Myocyte (in vitro differentiated cells): ENCODE measurements around the gene LRRC51. TPM values are rescaled to one million over a fixed set of nuclear protein-coding genes. Genes with fewer than 3 reads are reported as not detected.

ENCODE experiments used
- DNase-seq: peaks from one replicate; pipeline ENCODE4 v3.0.0-alpha.2; 2012; ENCODE audit warnings: low read depth
- polyA plus RNA-seq: library from polyadenylated mRNA; unstranded; fragments of >200 nt; gene quantifications from one replicate; pipeline ENCODE4 v1.2.1, GENCODE V29; 2012; ENCODE audit warnings: missing spikeins
- total RNA-seq: library from RNA; depleted of rRNA; stranded (reverse); fragments of >200 nt; gene quantifications from 2 replicates; pipeline ENCODE4 v1.2.3, GENCODE V29; 2014

The LRRC51 gene
- 2.7 and 4.0 TPM in 2 replicates for total RNA-seq
- polyA plus RNA-seq: 14.2 TPM

DNA sequence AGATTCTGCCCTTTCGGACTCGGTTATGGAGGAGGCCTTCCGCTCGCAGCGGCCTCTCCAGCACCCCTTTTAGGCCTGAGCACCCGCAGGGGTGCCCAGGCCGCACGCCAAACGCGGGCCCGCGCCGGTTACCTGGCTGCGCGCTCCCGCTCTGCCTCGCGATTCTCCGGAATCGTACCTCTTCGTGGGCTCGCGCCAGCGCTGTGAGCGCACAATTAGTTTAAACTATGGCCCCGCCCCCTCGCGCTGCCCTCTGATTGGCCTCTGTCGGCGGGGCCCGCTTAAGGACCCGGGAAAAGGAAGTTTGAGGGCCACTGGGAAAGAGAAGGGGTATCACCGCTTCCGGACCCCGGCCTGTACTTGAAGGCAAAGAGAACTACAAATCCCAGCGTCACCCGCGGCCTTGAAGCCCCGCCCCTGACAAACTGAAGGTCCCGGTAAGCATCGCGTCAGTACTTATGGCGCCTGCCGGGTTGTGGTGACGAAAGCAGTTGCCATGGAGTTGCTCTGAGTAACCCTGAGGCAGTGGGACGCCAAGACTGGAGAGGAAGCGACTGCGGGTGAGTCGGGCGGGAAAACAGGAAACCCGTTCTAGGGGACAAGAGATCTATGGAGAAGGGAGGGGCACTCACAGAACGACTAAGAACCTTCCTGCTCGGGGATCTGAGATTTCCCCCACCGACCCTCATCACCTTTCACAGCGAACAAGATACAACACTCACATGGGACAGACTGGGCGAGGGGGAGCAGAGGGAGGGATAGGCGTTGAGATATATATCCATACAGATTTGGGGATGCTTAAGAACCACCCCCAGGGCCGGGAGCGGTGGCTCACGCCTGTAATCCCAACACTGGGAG, at the start of gene LRRC51, which contains the start of gene NUMA1:
Gene LRRC51 (plus strand): TSS at position 525 of the 858 bp plus-strand sequence. CDS start 8,234 bp downstream, outside the sequence.
Gene NUMA1 (minus strand): TSS at position 217 of the 858 bp plus-strand sequence. CDS start 44,599 bp downstream, outside the sequence.
- peak; percentile 100 for DNase-seq

DNA sequence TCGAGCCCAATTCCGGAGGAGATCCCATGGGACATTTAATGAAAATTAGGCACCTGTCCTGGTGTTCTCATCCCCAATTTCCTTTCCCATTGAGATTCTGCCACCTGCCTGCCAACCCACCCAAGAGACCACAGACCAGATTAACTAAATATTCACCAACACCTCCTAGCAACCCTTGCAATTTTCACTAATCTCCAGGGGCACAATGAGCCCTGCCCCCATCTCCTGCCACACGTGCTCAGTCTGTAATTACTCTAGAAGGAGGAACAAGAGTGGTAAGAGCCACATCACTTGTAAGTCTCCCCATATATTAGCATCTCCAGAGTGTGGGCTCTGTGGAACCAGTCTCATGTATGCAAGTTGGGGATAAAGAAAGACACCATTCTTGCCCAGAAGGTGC, 44.0 kb upstream of the LRRC51 start:
- no peak for DNase-seq

- DNase-seq: peak; percentile 42
Observed at GRCh38 chr11:72037554-72038311, 42.9 kb upstream of the LRRC51 start.

DNA sequence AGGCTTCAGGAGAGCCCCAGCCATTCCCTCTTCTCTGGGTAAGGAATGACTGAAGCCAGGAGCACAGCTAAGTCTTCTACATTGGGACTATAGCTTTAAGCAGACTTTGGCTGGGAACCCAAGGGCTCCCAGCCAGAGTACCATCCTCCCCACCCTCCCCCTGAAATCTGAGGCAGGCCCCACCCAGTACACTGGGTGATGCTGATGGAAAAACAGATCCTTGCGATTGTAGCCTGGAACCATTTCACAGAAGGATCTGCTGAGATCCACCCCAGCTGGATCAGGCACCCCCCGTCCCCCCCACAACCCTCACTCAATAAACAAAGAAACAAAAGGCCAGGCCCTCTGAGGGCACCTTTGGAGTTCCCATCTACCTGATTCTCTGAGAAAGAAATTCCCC, 42.2 kb upstream of the LRRC51 start:
- peak; percentile 66 for DNase-seq

GRCh38 chr11:72039031-72039855, 41.4 kb upstream of the LRRC51 start:
- peak; percentile 24 for DNase-seq

DNA sequence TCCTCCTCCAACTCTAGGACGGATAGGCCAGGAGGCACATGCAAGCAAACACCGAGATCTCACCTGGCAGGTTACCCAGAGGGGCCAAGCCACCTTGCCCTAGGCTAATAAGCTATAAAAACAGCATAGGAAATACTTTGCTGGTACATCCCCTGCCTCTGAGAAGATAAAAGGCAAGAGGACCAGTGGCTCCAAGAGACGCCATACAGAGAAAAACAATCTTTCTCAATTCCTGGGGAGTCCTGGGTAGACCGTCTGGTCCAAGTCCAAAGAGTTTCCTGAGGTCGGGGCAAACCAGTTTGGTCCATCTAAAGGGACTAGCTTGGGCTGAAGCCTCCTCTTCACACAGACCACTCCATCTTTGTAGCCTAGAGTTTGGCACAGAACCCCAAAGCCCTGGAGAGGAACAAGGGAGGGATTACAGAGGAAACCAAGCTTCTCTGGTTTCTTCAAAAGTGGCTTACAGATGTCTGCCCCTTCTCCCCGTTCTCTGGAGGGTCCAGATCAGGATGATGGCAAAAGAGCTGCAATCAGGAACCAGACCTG, 40.7 kb upstream of the LRRC51 start:
- DNase-seq: peak; percentile 2

GRCh38 chr11:72040491-72041363, 39.9 kb upstream of the LRRC51 start:
- DNase-seq: peak; percentile 96

- peak; percentile 94 for DNase-seq
Observed at GRCh38 chr11:72041364-72042063, 39.1 kb upstream of the LRRC51 start.

DNA sequence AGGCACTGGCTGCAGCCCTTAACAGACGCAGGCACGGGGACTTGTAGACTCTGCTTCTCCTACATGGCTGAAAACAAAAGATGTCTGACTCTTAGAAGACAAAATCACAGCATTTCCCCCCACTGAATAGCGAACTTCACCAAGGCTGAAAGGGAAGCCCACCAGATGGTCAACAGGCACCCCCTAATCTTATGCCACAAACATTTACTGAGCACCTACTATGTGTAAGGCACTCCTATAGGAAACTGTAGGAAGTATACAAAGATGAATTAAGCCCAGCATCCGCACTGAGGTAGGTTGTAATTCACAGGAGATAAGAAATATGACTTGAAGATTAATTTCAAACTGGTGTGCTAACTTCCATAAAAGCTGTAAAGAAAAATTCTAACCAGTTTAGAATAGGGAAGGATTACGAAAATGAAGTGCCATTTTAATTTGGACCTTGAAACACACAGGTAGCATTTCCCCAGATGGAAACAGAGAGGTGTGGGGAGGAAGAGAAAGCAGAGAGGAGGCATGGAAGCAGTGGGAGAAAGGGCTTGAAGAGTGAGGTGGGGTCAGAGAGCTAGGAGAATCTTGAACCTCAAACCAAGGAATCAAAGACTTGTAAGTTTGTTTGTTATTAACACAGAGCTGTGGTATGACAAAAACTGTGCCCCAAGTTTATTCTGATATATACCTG, 38.4 kb upstream of the LRRC51 start:
- no peak for DNase-seq

DNA sequence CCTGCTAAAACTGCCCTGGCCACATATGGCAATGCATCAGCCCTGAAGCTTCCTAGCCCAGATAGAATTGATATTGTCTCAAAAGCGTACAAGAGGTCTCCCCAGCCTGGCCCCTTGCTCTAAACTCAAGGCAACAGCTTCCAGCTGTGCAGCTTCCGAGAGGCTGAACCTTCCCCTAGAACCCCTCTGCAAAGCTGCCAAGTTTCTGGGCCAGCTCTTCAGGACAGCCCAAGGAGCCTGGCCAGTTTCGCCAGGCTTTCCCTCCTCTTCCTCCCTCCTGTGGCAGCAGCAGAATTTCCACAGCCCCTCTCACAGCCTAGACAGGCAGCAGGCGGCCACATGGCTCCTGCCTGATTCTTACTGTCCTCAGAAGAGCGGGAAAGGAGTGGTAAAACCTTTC, 34.8 kb upstream of the LRRC51 start:
- no peak for DNase-seq

DNA sequence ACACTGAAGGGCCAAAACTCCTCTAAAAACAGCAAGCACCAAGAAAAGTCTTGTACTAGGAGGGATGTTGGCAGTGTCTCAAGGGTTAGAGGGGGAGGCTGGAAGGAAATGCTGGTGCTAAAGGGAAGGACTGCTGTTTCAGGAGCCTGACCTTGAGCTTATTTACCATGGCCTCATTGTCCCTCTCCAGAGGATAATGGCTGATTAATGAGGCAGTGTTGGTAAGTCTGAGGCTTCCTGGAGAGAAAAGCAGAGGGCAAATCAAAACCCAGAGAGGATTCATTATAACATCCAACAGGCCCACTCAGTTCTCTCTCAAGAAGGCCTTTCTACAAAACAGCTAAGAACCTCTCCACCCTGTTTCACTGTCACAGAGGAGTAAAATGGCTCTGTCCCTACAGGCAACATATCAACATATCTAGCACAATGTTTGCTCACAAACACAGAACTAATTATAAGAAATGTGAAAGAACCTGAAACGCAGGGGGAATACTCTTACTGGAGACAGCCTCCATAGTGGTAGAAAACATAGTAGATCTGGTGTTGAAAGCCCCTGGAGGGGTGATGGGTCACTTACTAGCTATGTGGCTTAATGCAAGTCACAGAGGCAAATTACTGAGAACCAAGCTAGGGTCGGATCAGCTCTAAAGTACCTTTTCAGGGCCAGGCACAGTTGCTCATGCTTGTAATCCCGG, 31.7 kb upstream of the LRRC51 start:
- DNase-seq: no peak

GRCh38 chr11:72058416-72059034, 22.1 kb upstream of the LRRC51 start:
- DNase-seq: peak; percentile 83

DNA sequence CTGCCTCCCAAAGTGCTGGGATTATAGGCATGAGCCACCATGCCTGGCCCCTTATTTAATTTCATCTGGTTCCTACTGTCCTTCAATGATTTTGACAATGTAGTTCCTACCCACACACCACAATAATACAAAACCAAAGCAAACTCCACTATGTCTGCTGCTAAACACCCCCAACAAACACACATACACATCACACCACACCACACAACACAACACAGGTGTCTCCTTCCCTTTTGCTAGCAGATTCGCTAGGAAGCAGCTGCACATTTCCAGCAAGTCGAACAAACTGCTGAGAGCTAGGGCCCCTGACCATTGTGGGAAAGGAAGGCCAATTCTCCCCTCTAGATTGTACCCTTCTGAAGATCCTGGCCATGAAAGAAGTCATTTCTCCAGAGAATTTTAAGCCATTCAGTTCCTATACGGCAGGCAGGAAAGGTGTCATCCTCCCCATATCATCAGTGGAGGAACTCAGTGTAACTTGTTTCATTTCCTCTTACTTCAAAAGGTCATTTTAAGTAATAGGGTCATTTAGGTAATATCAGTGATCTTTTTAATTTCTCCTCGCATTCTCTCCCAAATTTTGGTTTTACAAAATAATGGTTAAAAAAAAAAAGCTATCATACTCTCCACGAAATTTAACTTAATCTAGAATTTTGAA, 18.8 kb upstream of the LRRC51 start:
- DNase-seq: no peak

DNA sequence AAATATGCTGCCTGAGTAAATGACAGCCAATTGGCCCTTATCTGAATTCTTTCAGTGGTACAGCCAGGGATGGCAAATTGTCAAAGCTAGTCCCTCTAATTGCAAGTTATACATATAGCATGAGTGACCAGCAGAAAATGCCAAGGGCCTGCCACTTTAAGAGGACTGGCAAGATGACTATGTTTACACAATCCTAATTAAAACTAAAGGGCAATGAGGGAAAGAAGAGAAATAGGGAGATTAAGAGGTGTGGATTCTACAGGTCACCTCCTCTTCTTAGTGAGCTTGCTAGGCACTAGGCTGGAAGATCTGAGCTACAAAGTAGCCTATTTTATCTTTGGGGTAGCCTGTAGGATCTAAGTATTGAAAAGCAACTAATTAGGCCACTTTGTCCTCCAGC, 13.8 kb upstream of the LRRC51 start:
- DNase-seq: no peak

- DNase-seq: no peak
Observed at GRCh38 chr11:72067266-72067665, 13.4 kb upstream of the LRRC51 start.

DNA sequence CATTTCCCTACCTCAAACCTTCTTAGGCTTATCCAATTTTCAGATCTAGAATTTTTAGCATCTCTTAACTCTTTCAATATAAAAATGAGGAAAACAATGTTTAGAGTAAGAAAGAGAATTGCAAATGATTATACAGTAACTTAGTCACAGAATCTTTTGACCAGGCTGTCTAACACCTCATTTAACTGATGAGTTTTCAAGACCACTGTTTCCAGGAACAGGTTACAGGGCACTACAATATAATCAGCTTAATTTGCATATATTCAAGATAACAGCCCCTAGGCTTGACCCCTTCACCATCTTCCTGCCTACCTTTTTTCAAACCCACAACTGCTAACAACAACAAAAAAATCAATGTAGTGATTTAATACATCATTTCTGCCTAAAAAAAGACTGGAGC, 13.0 kb upstream of the LRRC51 start:
- no peak for DNase-seq

DNA sequence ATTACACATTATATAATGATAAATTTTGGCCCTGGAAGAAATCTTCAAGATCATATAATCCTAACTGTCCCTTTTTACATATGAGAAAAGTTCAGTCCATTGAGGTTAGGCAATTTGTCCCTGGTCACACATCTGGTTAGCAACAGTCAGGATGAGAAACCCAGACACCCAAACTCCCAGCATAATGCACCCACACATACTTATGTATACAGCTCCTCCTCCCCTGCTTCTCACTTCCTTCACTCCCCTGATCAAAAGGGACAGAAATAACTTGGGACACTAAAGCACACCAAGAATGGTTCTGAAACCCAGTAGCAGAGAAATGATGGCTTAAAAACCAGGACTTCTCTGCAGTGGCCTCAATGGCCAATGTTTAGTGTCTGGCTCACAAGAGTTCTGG, 11.4 kb upstream of the LRRC51 start:
- DNase-seq: no peak
